ENCODE data around the gene MARK2.

- TF ChIP-seq CTCF (IDR thresholded peaks at IDR 0.05; ENCODE audit: low read length) (no peak), EZH2 (optimal IDR thresholded peaks at IDR 0.05; ENCODE audit: low read depth, low read length) (no peak), EZH2phosphoT487 (IDR thresholded peaks at IDR 0.05; ENCODE audit: low read length) (no peak)
Observed at GRCh38 chr11:63882555-63883242, 43.8 kb downstream of the MARK2 start.
